Measurements from ENCODE around the gene UBR3.
"Not testable (repeated sequence)": the region's sequence is repeated elsewhere in the genome, so short reads cannot be mapped to it uniquely, and the experiment has no call there.

Gene UBR3

DNA sequence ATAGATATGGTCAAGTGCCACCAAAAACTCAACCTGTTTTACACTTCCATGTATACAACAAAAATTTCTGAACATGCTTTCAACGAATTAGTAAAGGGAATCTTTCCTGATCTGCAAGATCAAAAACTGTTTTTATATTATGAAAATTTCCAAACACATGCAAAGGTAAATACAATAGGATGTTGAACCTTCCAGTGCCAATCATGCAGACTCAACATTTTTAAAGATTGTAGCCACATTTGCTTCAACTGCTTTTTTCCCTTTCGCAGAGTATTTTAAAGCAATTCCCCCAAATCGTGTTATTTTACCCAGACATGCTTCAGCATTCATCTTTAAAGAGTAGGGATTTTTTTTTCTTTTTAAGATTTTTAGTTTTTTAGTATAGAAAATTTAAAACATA is 40.3 kb downstream of the UBR3 start:
- no peak for DNase-seq

DNA sequence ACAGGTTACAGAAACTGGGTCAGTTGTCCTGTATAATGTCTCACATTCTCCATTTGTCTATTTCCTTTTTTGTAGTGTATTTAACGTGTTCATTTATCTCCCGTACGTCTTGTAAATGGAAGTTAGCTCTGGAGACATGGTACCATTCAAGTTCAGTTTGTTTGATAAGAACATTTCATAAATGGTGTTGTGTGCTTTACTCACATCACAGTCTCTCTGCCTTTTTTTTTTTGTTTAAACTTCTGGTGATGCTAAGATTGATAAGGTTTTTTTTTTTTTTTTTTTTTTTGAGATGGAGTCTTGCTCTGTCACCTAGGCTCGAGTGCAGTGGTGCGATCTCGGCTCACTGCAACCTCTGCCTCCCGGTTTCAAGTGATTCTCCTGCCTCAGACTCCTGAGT is 41.7 kb downstream of the UBR3 start:
- no peak for DNase-seq

DNA sequence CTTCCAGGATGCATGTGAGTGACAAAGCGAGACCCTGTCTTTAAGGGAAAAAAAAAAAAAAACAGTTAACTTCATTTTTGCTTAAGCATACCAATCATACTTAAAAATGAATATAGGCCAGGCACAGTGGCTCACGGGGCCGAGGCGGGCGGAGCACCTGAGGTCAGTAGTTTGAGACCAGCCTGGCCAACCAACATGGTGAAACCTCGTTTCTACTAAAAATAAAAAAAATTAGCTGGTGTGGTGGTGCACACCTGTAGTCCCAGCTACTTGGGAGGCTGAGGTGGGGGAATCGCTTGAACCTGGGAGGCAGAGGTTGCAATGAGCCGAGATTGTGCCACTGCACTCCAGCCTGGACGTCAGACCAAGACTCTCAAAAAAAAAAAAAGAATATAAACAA is 44.1 kb downstream of the UBR3 start:
- not testable (repeated sequence) for DNase-seq

DNA sequence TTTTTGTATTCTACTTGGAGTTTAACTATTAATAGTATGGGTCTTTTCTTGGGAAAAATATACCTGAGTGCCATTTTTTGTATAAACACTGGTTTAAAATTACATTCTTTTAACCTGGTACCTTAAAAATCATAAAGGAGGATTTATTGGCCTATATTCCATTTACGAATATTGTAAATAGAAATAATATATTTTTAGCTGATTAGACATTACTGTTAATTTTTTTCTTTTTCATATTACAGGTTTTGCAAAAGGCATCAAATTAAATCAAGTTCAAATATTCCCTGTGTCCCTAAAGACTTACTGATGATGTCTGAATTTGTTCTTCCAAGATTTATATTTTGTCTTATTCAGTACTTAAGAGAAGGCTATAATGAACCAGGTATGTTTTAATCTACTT is 44.7 kb downstream of the UBR3 start:
- no peak for DNase-seq

DNA sequence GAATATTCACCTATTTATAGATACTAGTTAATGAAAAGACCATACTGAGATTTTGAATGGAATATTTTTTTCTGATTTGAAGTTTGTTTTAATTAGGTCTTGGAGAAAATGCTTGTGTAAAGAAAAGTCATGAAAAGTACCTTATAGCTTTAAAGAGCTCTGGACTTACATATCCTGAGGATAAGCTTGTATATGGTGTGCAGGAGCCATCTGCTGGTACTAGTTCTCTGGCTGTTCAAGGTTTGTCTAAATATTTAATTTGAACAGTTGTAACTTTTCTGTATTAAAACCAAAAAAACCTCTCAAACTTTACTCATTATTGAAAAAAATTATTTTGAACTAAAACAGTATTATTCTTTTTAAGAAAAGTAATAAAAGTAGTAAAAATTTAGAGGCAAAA is 50.1 kb downstream of the UBR3 start:
- DNase-seq: no peak

DNA sequence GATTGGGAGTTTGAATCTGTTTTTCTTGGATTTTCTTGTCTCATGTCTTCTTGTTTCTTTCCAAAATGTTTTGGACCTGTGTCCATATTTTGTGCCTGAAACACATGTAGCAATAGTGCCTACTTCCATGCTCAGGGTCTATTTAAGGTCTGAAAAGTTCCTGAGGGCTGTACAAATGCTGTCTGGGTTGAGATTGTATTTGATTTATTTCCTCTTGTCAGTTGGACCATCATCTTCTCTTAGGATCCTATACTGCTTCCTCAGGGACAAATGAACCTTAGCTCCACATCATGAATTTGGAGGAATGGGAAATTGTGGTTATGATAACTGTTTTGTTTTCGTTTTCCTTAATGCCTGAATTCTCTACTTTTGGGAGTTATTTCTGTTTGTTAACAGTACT is 59.9 kb downstream of the UBR3 start:
- DNase-seq: no peak

DNA sequence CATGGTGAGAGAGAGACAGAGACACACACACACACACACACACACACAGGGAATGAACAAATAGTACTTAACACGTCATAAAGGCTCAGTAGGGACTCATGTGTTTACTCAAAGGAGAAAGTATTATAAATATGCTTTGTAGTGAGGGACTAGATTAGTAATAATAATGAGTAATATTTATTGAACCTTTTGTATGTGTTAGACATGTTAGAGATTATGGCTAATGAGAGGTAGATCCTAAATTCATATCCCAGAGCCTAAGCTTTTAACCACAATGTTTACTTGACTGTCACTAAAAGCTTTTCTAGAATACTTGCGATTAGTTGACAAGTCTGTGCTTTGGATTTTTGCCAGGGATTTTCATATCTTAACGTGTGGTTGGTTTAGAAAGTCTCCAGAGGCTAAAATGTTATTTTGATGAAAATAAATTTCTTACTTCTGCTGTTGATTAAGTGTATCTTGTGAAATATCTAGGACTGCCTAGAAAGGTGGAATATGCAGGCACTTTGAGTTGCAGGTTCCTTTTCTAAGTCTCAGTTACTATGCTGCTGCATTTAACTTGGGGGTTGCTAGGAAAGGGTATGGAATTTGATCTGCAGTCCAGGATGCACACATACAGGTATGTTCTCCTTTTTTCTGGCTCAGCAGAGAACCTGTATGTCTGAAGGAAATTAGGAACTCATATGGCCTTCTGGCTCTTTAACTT is 64.5 kb downstream of the UBR3 start:
- peak in 1 of 2 experiments; percentile 9 for DNase-seq

DNA sequence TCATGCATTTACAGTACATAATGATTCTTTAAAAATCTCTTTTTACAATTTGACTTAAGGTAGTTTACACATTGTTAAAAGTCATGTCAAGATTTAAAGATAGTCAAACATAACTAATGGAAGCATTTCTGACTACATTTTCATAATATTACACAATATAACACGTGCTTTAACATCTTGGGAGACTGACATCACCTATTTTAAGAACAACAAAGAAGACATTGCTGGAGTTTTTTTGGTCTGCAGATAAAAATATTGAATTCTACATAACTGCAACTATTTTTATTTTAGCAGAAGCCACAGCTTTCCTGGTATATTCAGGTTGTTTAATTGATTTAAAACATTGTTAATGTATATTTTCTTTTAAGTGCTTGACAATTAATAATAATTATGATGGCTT is 65.7 kb downstream of the UBR3 start:
- no peak for DNase-seq

DNA sequence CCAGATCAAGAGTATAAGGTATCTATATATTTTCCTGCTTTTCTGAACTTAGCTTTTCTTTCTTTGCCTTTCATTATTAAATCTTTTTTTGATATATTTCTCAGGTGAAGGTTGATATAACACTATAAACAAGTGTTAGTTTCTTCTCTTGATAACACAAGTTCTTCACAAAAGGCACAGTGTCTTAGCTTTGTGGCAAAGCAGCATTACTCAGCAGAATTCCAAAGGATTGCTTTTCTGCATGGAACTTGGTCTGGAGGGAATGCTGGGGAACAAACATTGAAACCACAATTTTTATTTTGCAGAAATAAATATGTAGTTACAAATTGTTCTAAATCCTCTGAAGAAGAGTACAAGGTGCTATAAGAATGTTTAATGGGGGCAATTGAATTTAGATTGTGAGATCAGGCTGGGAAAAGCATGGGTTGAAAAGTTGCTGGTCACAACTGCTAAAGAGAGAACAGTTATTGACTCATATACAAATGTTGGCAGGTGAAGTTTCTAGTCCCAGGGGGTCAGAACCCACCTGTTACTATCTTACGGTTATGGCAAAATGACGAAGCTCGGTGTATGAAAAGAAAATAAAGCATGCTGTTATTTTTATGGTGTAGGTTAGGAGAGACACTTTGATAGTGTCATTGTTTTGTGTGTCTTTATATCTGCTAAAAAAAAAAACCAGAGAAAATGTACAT is 68.2 kb downstream of the UBR3 start:
- DNase-seq: no peak

DNA sequence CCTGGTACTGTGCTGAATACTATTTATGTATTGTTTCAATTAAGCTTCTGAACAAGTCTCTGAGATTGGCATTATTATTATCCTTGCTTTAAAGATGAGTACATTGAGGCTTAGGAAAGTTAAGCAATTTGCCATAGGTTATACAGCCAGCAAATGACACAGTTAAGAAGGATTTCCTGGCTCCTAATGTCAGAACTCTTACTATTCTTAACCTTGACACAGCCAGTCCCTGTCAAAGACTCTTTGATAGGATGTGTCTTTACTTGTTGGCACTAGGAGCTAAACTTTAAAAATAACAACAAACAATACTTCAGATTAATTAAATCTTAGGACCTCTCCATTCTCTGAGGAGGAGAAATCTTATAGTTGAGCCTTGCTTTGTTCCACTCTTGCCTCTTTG is 70.6 kb downstream of the UBR3 start:
- DNase-seq: no peak

DNA sequence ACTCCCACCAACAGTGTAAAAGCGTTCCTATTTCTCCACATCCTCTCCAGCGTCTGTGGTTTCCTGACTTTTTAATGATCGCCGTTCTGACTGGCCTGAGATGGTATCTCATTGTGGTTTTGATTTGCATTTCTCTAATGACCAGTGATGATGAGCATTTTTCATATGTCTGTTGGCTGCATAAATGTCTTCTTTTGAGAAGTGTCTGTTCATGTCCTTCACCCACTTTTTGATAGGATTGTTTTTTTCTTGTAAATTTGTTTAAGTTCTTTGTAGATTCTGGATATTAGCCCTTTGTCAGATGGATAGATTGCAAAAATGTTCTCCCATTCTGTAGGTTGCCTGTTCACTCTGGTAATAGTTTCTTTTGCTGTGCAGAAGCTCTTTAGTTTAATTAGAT is 72.8 kb downstream of the UBR3 start:
- not testable (repeated sequence) for DNase-seq

DNA sequence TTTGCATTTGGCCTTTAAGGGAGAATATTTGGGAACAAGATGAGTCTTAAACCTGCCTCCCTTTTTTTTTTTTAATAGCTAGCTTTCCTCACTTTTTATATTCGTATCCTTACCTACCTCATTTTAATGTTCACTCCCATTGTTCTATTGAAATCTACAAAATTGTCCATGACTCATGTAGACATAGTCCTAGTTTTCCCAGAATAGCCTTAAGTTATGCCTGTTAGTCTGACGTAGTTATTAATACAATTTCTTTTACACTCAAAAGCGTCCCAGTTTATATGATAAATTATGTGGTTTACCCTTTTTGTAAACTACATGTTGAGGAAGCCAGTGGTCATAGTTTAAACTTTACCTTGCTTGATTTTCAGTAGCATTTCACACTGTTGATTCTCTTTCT is 73.4 kb downstream of the UBR3 start:
- DNase-seq: no peak

DNA sequence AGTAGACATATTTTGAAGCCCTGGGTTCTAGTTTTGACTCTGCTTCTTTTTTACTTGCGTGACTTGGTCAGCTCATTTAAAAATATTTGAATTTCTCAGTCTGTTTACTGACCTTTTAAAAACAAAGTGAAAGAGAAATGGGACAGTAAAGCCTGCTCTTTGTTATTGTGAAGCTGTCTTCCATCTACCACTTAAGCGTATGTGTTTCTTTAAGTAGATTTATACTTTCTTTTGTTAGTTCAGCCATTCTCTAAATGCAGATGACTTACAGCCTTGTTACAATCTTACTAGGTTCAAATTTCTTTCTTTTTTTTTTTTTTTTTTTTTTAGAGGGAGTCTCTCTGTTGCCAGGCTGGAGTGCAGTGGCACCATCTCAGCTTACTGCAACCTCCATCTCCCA is 79.5 kb downstream of the UBR3 start:
- no peak for DNase-seq

DNA sequence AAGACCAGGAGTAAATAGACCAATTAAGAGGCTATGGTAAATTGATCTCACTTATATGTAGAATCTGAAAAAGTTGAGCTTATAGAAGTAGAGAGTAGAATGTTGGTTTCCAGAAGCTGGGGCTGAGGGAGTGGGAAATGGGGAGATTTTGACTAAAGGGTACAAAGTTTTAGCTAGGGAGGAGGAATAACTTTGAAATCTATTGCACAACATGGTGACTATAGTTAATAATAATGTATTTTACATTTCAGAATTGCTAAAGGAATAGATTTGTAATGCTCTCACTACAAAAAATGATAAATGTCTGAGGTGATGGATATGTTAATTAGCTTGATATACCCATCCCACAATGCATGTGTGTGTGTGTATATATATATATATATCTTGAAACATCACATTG is 82.1 kb downstream of the UBR3 start:
- DNase-seq: no peak

DNA sequence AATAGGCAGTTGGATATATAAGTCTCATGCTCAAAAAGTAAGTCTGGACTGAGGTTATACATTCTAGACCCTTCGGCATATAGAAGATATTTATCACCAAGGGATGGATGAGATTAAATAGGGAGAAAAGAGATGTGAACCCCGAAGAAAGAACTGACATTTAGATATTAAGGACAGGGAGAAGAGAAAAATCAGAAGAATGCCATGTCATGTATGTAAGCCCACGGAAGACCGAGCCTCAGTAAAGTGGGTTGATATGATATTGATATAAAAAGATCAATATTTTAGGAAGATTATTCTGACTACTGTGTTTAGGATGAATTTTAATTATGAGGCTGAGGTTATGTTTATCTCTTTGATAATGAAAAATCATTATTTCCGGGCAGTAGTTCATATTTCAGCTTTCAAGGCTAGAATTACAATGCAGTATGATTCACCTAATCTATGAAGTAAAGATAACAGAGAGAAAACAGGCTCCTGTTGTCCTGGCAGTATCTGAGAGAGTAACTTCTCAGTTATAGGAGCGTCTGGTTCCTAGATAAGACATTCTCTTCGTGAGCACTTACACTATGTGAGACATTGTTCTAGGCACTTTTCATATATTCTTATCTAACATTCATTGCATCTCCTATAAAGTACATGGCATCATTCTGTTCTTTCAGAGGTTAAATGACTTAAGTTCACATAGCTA is 83.0 kb downstream of the UBR3 start:
- no peak for DNase-seq

DNA sequence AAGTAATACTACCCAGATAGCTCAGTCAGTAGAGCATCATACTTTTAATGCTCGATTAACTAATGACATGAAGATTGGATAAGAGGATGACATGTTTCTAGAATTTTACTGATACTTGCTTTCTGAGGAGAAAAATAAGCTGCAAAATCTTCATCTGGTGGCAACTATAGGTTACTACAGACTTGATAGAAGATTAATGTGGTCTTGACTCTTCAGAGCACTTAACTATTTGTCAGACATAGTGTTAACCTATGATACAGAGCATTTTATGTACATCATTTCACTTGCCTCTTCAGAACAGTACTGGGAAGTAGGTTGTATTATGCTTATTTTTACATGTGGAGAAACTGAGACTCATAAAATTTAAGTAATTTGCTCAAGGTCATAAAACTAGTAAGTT is 83.9 kb downstream of the UBR3 start:
- DNase-seq: no peak

DNA sequence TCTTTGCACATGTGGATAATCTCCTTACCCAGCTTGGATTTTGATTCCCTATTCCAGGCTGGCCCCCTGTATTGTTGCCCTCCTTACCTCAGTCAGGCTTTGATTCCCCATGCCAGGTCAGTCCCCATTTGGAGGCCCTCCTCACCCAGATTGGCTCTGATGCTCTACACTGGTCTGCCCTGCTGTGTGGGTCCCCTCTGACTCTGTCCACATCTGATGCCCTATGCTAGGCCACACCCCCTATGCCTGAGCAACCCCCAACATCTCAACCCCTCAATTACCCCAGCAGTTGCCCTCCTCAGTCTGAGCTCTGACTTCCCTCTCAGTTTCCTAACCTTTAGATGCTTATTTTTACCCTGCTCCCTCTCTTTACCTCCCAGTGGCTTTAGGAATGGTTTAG is 89.4 kb downstream of the UBR3 start:
- no peak for DNase-seq

DNA sequence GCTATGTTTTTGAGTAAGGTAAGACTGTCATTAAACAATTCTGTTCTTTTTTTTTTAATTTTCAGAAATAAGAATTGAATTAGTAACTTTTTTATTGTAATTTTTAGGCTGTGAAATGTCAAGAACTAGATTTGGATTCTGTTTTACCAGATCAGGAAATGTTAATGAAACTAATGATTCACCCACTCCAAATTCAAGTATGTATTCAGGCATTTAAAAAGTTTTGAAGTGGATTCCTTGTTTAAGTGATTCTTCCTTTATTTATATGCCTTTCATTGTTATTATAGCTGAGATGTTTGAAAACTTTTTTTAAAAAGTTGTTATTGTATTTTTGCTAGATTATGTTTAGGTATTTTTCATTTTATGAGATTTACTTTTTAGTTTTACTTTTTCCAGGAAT is 96.7 kb downstream of the UBR3 start:
- no peak for DNase-seq

DNA sequence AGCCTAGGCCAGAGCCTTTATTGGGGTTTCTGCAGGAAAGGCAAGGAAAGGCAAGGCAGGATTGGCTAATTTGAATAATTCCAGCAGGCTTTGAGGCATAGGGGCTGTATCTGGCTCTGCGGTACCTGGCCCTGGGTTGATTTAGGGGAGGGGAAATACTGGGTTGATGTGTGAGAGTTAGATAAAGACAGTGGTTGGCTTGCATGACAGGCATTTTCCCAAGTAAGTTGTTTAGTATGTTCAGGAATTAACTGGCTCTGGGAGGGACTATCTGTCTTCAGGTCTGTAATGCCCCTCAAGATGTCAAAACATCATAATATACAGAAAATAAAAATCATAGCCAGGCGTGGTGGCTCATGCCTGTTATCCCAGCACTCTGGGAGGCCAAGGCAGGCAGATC is 98.7 kb downstream of the UBR3 start:
- DNase-seq: no peak

DNA sequence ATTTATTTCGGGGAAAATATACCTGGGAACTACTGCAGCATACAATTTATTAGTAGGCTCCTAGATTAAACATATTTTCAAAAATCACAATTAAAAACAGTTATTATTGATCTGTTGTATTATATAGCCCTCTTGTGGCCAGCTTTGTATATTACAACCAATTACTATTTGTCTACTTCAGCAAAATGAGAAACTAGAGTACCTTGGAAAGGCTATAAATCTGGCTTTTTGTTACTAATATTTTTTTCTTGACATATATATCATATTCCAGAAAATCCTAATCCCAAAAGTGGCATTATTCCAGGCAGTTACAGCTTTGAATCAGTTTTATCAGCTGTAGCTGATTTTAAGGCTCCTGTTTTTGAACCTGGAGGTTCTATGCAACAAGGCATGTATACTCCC is 101.2 kb downstream of the UBR3 start:
- peak in 1 of 2 experiments; percentile 31 for DNase-seq

DNA sequence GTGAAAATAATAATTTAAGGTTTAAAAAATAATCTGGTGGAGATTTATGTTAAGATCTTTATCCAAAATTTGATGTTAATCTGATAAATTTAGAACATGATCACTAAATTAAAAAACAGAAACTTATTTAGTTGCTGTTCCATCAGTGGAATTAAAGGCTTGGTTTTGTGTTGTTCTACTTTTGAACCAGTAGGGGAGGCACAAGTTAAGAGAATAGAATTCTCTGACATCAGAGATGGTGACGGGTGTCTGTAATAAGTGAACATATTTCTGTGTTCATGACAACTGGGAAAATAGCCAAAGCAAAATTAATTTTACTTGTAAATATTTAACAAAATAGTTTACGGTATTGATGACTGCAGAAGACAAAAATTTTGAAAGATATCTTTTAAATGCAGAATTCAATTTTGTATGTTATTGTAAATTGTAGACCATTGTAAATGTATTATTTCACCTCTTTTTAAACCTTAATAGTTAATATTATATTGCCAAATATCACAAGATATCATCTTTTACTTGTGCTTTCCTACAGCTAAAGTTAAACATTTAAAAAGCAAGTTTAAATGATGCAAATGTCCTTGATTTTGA is 106.0 kb downstream of the UBR3 start:
- peak in 1 of 2 experiments; percentile 47 for DNase-seq

DNA sequence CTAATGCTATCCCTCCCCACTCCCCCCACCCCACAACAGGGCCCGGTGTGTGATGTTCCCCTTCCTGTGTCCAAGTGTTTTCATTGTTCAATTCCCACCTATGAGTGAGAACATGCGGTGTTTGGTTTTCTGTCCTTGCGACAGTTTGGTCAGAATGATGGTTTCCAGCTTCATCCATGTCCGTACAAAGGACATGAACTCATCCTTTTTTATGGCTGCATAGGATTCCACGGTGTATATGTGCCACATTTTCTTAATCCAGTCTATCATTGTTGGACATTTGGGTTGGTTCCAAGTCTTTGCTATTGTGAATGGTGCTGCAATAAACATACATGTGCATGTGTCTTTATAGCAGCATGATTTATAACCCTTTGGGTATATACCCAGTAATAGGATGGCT is 109.4 kb downstream of the UBR3 start:
- DNase-seq: not testable (repeated sequence)

DNA sequence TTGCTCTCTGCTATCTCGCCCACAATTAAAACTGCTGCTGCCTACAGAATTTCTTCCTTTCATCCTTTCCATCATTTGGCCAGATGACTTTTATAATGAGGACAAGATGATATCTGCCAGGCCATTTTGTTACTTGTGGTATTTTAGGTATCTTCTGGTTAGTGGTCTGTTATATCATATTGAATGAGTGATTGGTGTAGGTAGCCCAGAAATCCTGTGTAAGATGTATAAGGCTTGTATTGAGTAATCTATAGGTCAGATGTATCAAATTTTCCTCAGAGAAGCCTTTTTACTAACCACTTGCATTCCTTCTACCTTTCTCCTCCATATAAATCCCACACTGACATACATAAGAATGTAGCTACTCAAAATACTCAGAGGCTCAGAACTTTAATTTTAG is 118.3 kb downstream of the UBR3 start:
- DNase-seq: no peak

DNA sequence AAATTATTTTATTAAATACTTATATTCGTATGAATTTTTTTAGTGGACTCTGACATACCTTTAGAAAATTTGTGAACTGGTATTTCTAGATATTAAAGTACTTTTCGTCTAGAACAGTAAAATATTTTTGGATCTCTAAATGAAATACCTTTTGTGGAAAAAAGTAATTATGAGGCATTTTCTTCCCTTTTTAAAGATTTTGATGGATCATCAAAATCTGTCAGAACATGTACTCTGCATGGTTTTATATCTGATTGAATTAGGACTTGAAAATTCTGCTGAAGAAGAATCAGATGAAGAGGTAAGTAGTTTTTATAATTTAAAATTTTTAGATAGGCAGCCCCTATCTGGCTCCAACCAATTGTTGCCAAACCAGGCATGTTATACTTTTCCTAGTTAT is 118.8 kb downstream of the UBR3 start:
- no peak for DNase-seq
